Heart left ventricle (tissue), 16 donors: ENCODE measurements around the gene HOXD3. TPM values are rescaled to one million over a fixed set of nuclear protein-coding genes. Genes with fewer than 3 reads are reported as not detected.

Experiments
- ATAC-seq, 4 donors: fragments of 200-7000 bp; cut with Tn5 transposase; one replicate each; pipeline ENCODE4 v1.9.1; 2020 to 2022; ENCODE audit warnings: moderate library complexity in 4 of 4, mild to moderate bottlenecking in 3 of 4, moderate number of reproducible peaks in 1 of 4
- DNase-seq, 5 donors: peaks; one replicate each; pipeline ENCODE4 v3.0.0-alpha.2; 2020
- H3K27ac ChIP-seq, 12 donors: fragments of 200-600 bp; sonication (generic) in 4 of 12; one replicate each; pipeline versions ENCODE4 v1.5.0 to v1.8.0; 2016 to 2022; ENCODE audit warnings: mild to moderate bottlenecking in 2 of 12
- H3K27me3 ChIP-seq, 9 donors: fragments of 200-600 bp; sonication (generic) in 2 of 9; one replicate each; pipeline versions ENCODE4 v1.5.1 to v1.8.0; 2016 to 2022; ENCODE audit warnings: mild to moderate bottlenecking in 3 of 9
- H3K36me3 ChIP-seq, 9 donors: fragments of 200-600 bp; sonication (generic) in 2 of 9; one replicate each; pipeline versions ENCODE4 v1.5.0 to v1.8.0; 2018 to 2022; ENCODE audit warnings: mild to moderate bottlenecking in 2 of 9
- H3K4me1 ChIP-seq, 12 donors: fragments of 200-600 bp; sonication (generic) in 4 of 12; one replicate each; pipeline versions ENCODE4 v1.5.0 to v1.8.0; 2016 to 2022; ENCODE audit warnings: mild to moderate bottlenecking in 3 of 12
- H3K4me3 ChIP-seq, 12 donors: fragments of 200-600 bp; sonication (generic) in 4 of 12; one replicate each; pipeline versions ENCODE4 v1.5.0 to v1.8.0; 2017 to 2022; ENCODE audit warnings: mild to moderate bottlenecking in 9 of 12, moderate library complexity in 4 of 12
- H3K9me3 ChIP-seq, 12 donors: fragments of 200-600 bp; sonication (generic) in 4 of 12; one replicate each; pipeline versions ENCODE4 v1.5.0 to v1.8.0; 2016 to 2022; ENCODE audit warnings: mild to moderate bottlenecking in 1 of 12
- CTCF ChIP-seq, 12 donors: fragments of 200-600 bp; sonication (generic) in 4 of 12; IDR thresholded peaks; one replicate each; pipeline versions ENCODE4 v1.5.0 to v1.8.0; 2018 to 2022; ENCODE audit warnings: antibody characterized with exemption in 12 of 12, mild to moderate bottlenecking in 5 of 12
- POLR2A ChIP-seq, 2 donors: fragments of 450-650 bp; IDR thresholded peaks; one replicate each; pipeline ENCODE4 v1.6.1; 2017; ENCODE audit warnings: antibody characterized with exemption in 2 of 2, mild to moderate bottlenecking in 2 of 2, moderate library complexity in 2 of 2
- WGBS, 4 donors: extraction: QIAGEN DNeasy Blood & Tissue Kit in 2 of 4; methylation state at CpG; one replicate each; pipeline versions ENCODE4 v1.1.5 to v1.1.7; 2013 to 2018; 5-methylcytosine and 5-hydroxymethylcytosine counted together
- intact Hi-C, 10 donors: fragments of 100-400 bp; cut with DNase I; formaldehyde crosslinking; loops; one replicate each; pipeline versions ENCODE4 v1.11.1 to v1.14.2; 2022
- polyA plus RNA-seq, 2 donors: library from polyadenylated mRNA; stranded (reverse); fragments of 200-250 nt; gene quantifications; one replicate each; pipeline ENCODE4 v1.2.3, GENCODE V29; 2013
- total RNA-seq, 9 donors: library from RNA; depleted of rRNA in 2 of 9; stranded (reverse); fragments of >200 nt in 2 of 9; fragmentation: NEBNext Ultra II Directional in 3 of 9; extraction: Animal tissue kit (Norgen Biotek cat#: 25700) in 3 of 9; gene quantifications; one replicate each; pipeline versions ENCODE4 v1.1.0 to v1.2.4, GENCODE V29; 2016 to 2023
- donor health status: ischemic (EF 13 %, LVEDD 7.1; RV severe dilation, severe dysfunction).
- donor health status: healthy with polysubstance abuse.
- donor health status: DM: no; HTN: yes; CAD: no.
- donor health status: DM: no; HTN: no; CAD: no.
- donor health status: ischemic (EF 25% LVEDD 6.9; RV normal size, moderate dysfunction).
- donor health status: ischemic (EF 25% LVEDD 5.7; RV mildly dilated, moderate dysfunction).
- donor health status: healthy.
- donor health status: DM: yes; HTN: yes; CAD: no.
- donor health status: ischemic (EF 35%, LVEDD 5.7; RV mildly dilated, moderate dysfunction).
- donor health status: nonischemic (EF 11% LVEDD 7.7; RV severe dilation, severe dysfunction).
- donor health status: DM: yes; HTN: yes; CAD: no.
- donor health status: PGD.
- donor health status: ischemic (EF 29% LVEDD 5.4; RV normal size, mild dysfunction).
- donor health status: nonischemic (EF 23%, LVEDD 6.1; RV moderate dilation, normal function).

HOXD3 gene
- total and polyA plus RNA-seq, 11 donors: 0.04 to 1.4 (median 0.52) TPM

GRCh38 chr2:176122683-176123410, 34.3 kb upstream of the HOXD3 start, which contains the start of gene HOXD9:
Gene HOXD9 (plus strand): TSS chr2:176122719. CDS start chr2:176122769, 50 bp downstream.
- Histone ChIP-seq H3K4me1 (peaks cover 0 to 31% (median 15%) of the 10 kb centered on the region in 12 donors), H3K27me3 (peaks cover 77 to 100% (median 98%) of the 10 kb centered on the region in 9 donors), H3K27ac (peak within 1 kb of the TSS in 1 of 12 donors; percentile 46), H3K9me3 (no peaks in the 10 kb centered on the region), H3K36me3 (no peaks in the 10 kb centered on the region), H3K4me3 (peak within 1 kb of the TSS; percentile 17 to 55 (median 44))
- ATAC-seq: no peak
- intact Hi-C loops: loop anchor here in 3 of 10 donors (10.0 kb wide), 1 partner anchor 692 kb away; no protein-coding TSS in a partner anchor
- 1 to 2% (median 2%) methylated on average over 34 to 84 of the region's 84 CpGs for whole genome bisulfite sequencing, 4 donors
- no peak for TF ChIP-seq POLR2A (IDR thresholded peaks at IDR 0.05)
- TF ChIP-seq CTCF (IDR thresholded peaks at IDR 0.05): no peak
- no peak for DNase-seq

GRCh38 chr2:176123411-176124109, 33.5 kb upstream of the HOXD3 start:
- intact Hi-C loops: loop anchor here in 3 of 10 donors (10.0 kb wide), 1 partner anchor 691 kb away; no protein-coding TSS in a partner anchor
- H3K9me3 ChIP-seq: no peaks in the 10 kb centered on the region
- peaks cover 76 to 100% (median 98%) of the 10 kb centered on the region in 9 donors for H3K27me3 ChIP-seq
- ATAC-seq (no peak), DNase-seq (no peak)
- peaks cover 0 to 31% (median 17%) of the 10 kb centered on the region in 12 donors for H3K4me1 ChIP-seq
- H3K27ac ChIP-seq: no peak overlapping the region
- 3 to 14% (median 8%) methylated on average over 30 to 40 of the region's 40 CpGs for WGBS, 4 donors
- TF ChIP-seq CTCF (IDR thresholded peaks at IDR 0.05): no peak
- TF ChIP-seq POLR2A (IDR thresholded peaks at IDR 0.05): no peak
- peak overlapping the region; percentile 17 to 55 (median 44) for H3K4me3 ChIP-seq
- no peaks in the 10 kb centered on the region for H3K36me3 ChIP-seq

GRCh38 chr2:176124110-176124946, 32.8 kb upstream of the HOXD3 start:
- ATAC-seq (no peak), DNase-seq (no peak)
- TF ChIP-seq POLR2A (IDR thresholded peaks at IDR 0.05) (no peak), CTCF (IDR thresholded peaks at IDR 0.05) (no peak)
- H3K4me3 ChIP-seq: no peak overlapping the region
- H3K9me3 ChIP-seq: no peaks in the 10 kb centered on the region
- H3K36me3 ChIP-seq: no peaks in the 10 kb centered on the region
- intact Hi-C loops: loop anchor here in 3 of 10 donors (10.0 kb wide), 1 partner anchor 690 kb away; no protein-coding TSS in a partner anchor
- peaks cover 1 to 33% (median 19%) of the 10 kb centered on the region in 12 donors for H3K4me1 ChIP-seq
- H3K27me3 ChIP-seq: peaks cover 77 to 100% (median 98%) of the 10 kb centered on the region in 9 donors
- WGBS, 4 donors: 10 to 29% (median 19%) methylated on average over 15 to 34 of the region's 34 CpGs
- H3K27ac ChIP-seq: no peak overlapping the region
